SK-N-SH (cell line): ENCODE measurements around the gene TNK2. TPM values are rescaled to one million over a fixed set of nuclear protein-coding genes. Genes with fewer than 3 reads are reported as not detected.
"Not testable (repeated sequence)": the region's sequence is repeated elsewhere in the genome, so short reads cannot be mapped to it uniquely, and the experiment has no call there.

ENCODE experiments used
- CTCF ChIA-PET: fragments of 300-600, 350-600 bp; formaldehyde crosslinking; extraction: SDS; loops from one replicate; lab custom pipeline; 2021; lab: Yijun Ruan, JAX
- POLR2A ChIA-PET: fragments of 350-600 bp; sonication (Branson Sonifier 250); formaldehyde crosslinking; extraction: SDS; loops from one replicate; lab custom pipeline; 2020; ENCODE audit warnings: antibody characterized with exemption, inconsistent platforms; lab: Yijun Ruan, JAX
- DNase-seq: peaks from one replicate; pipeline ENCODE4 v3.0.0; 2012
- H2AFZ ChIP-seq: fragments of 200-600 bp; sonication (generic); 2 replicates; pipeline ENCODE4 v1.8.1; 2016; ENCODE audit warnings: antibody characterized with exemption, mild to moderate bottlenecking, low read depth
- H3F3A ChIP-seq: fragments of 200-600 bp; sonication (generic); replicated peaks from 2 replicates; pipeline ENCODE3; 2016; ENCODE audit warnings: antibody characterized with exemption, mild to moderate bottlenecking; ENCODE audit not compliant: insufficient read depth
- H3K27ac ChIP-seq, 2 experiments: fragments of 200-500 bp in 1 of 2; fragments of 200-600 bp in 1 of 2; sonication (Bioruptor generic) in 1 of 2; sonication (generic), shearing (Covaris generic) in 1 of 2; 2 replicates each; pipeline versions ENCODE4 v1.5.1 to v1.6.1; 2014 to 2016; ENCODE audit warnings: low read depth in 2 of 2, inconsistent platforms in 1 of 2, low read length in 1 of 2, mild to moderate bottlenecking in 1 of 2, mixed read lengths in 1 of 2
- H3K27me3 ChIP-seq: fragments of 200-600 bp; sonication (generic), shearing (Covaris generic); 2 replicates; pipeline ENCODE4 v1.6.1; 2016; ENCODE audit warnings: mixed run types; ENCODE audit not compliant: insufficient read depth
- H3K36me3 ChIP-seq, 2 experiments: fragments of 200-500 bp in 1 of 2; fragments of 200-600 bp in 1 of 2; sonication (Bioruptor generic) in 1 of 2; sonication (generic) in 1 of 2; replicated peaks in 1 of 2; 2 replicates each; pipeline versions ENCODE3 to v1.5.1; 2014 to 2016; ENCODE audit warnings: low read length in 1 of 2, mild to moderate bottlenecking in 1 of 2; ENCODE audit not compliant: insufficient read depth in 2 of 2, control insufficient read depth in 1 of 2
- H3K4me1 ChIP-seq, 2 experiments: fragments of 200-500 bp in 1 of 2; fragments of 200-600 bp in 1 of 2; sonication (Bioruptor generic) in 1 of 2; sonication (generic), shearing (Covaris generic) in 1 of 2; 2 replicates each; pipeline versions ENCODE4 v1.5.1 to v1.6.1; 2014 to 2016; ENCODE audit warnings: low read depth in 1 of 2, low read length in 1 of 2, mixed run types in 1 of 2; ENCODE audit not compliant: insufficient read depth in 2 of 2, control insufficient read depth in 1 of 2
- H3K4me2 ChIP-seq: fragments of 200-600 bp; sonication (generic), shearing (Covaris generic); 2 replicates; pipeline ENCODE4 v1.6.1; 2017; ENCODE audit warnings: mixed run types
- H3K4me3 ChIP-seq, 2 experiments: fragments of 200-500 bp in 1 of 2; fragments of 200-600 bp in 1 of 2; sonication (Bioruptor generic) in 1 of 2; sonication (generic), shearing (Covaris generic) in 1 of 2; 2 replicates each; pipeline versions ENCODE4 v1.5.1 to v1.8.1; 2014 to 2016; ENCODE audit warnings: low read depth in 2 of 2, inconsistent platforms in 1 of 2, low read length in 1 of 2, mild to moderate bottlenecking in 1 of 2, mixed read lengths in 1 of 2, moderate library complexity in 1 of 2
- H3K79me2 ChIP-seq: fragments of 200-600 bp; sonication (generic); 2 replicates; pipeline ENCODE4 v1.8.1; 2017; ENCODE audit warnings: mild to moderate bottlenecking; ENCODE audit not compliant: insufficient read depth
- H3K9ac ChIP-seq: fragments of 200-600 bp; sonication (generic); 2 replicates; pipeline ENCODE4 v1.6.1; 2017; ENCODE audit warnings: mixed run types
- H3K9me2 ChIP-seq: fragments of 200-600 bp; sonication (generic); 2 replicates; pipeline ENCODE4 v1.6.1; 2017; ENCODE audit warnings: mixed run types
- H3K9me3 ChIP-seq: fragments of 200-600 bp; sonication (generic); 2 replicates; pipeline ENCODE4 v1.6.1; 2017; ENCODE audit warnings: mixed run types, mild to moderate bottlenecking, moderate library complexity
- H4K20me1 ChIP-seq: fragments of 200-600 bp; sonication (generic); 2 replicates; pipeline ENCODE4 v1.6.1; 2017; ENCODE audit warnings: mild to moderate bottlenecking, mixed run types; ENCODE audit not compliant: insufficient read depth
- CHD2 ChIP-seq: fragments of 150-350 bp; IDR thresholded peaks from 2 replicates; pipeline ENCODE4 v1.6.1; 2018; ENCODE audit warnings: low read length; ENCODE audit not compliant: partially characterized antibody
- FOSL2 ChIP-seq: IDR thresholded peaks from 2 replicates; pipeline ENCODE4 v1.4.0; 2012; ENCODE audit warnings: low read depth, mild to moderate bottlenecking, moderate library complexity, borderline replicate concordance
- FOXM1 ChIP-seq: IDR thresholded peaks from 2 replicates; pipeline ENCODE4 v1.4.0; 2012; ENCODE audit warnings: low read depth, mild to moderate bottlenecking
- IRF3 ChIP-seq: fragments of 150-350 bp; IDR thresholded peaks from 2 replicates; pipeline ENCODE4 v1.6.1; 2016; ENCODE audit warnings: mild to moderate bottlenecking, low read depth, low read length
- MAX ChIP-seq: IDR thresholded peaks from 2 replicates; pipeline ENCODE4 v1.4.0; 2012; ENCODE audit warnings: low read depth
- MEF2A ChIP-seq: IDR thresholded peaks from 2 replicates; pipeline ENCODE4 v1.4.0; 2012; ENCODE audit warnings: low read depth, borderline replicate concordance
- MXI1 ChIP-seq: IDR thresholded peaks from 2 replicates; pipeline ENCODE4 v1.6.1; 2012; ENCODE audit warnings: mild to moderate bottlenecking, low read depth, low read length, improper control_type of control experiment
- NFIC ChIP-seq: IDR thresholded peaks from 2 replicates; pipeline ENCODE4 v1.4.0; 2012; ENCODE audit warnings: borderline replicate concordance
- PBX3 ChIP-seq: IDR thresholded peaks from 2 replicates; pipeline ENCODE4; 2012
- POLR2AphosphoS5 ChIP-seq: IDR thresholded peaks from 2 replicates; pipeline ENCODE4 v1.6.1; 2012; ENCODE audit warnings: low read depth, low read length
- SMC3 ChIP-seq: IDR thresholded peaks from 2 replicates; pipeline ENCODE4 v1.6.1; 2012; ENCODE audit warnings: low read depth, low read length, improper control_type of control experiment
- TAF1 ChIP-seq: IDR thresholded peaks from 2 replicates; pipeline ENCODE4 v1.6.1; 2012; ENCODE audit warnings: low read depth, mild to moderate bottlenecking, low read length, moderate library complexity, borderline replicate concordance
- WGBS: methylation state at CpG from one replicate; pipeline ENCODE4 v1.1.6; 2017; ENCODE audit warnings: low lambda C conversion rate; 5-methylcytosine and 5-hydroxymethylcytosine counted together
- polyA plus RNA-seq, 3 experiments: library from polyadenylated mRNA; depleted of rRNA; stranded (reverse); fragments of >200 nt; gene quantifications; 2 replicates each; pipeline ENCODE4 v1.2.3, GENCODE V29; 2012
- TF ChIP-seq, protein P1 (sequence below): IDR thresholded peaks from 2 replicates; pipeline ENCODE4 v1.6.1; 2012; ENCODE audit warnings: mild to moderate bottlenecking, low read depth, low read length, moderate library complexity

The TNK2 gene
- polyA plus RNA-seq, 1 of the 3 experiments (the other 2 are of a cell fraction) = 17.3 TPM

DNA sequence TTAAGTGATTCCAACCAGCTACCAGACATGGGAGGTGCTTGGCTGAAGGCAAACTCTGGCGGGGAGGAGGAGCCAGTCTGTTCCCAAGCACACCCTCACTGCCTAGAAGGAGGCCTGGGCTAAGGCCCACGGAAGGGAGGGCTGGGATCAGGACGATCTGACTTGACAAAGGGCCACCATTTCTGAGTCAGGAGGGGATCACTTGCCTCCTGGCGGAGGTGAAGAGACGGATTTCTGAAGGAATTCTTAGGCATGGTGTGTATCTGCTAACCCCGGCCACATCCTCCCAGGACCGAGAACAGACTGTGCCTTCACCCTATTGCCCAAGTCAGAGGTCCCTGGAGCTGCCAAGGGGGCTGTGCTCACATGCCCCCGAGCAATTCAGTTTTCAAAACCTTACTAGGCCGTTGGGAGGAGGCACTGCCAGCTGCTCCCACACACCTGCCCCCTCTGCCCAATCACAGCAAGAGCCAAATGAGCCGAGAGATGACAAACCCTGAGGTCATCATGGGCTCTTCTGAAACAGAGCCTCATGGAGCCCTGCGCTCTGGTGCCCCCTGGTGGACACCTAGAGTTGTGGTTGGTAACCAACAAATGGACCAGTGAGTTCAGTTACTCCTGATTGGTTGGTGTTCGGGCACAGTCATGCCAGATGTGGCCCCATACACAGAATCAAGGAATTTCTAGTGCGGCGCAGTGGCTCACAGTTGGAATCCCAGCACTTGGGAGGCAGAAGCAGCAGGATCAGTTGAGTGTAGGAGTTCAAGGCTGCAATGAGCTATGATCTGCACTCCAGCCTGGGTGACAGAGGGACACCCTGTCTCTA lies 6.5 kb upstream of the TNK2 start (continued):
- peak; percentile 78 for TF ChIP-seq MAX
- peak; percentile 82 for TF ChIP-seq FOSL2
- no peak for TF ChIP-seq FOXM1
- no peak; the same call in 1 of the 2 replicates for TF ChIP-seq MXI1
- TF ChIP-seq SMC3 = peak; percentile 87
- no peak for TF ChIP-seq IRF3
- TF ChIP-seq TAF1 = no peak
- peak; percentile 15; the same call in 1 of the 2 replicates for TF ChIP-seq POLR2AphosphoS5
- TF ChIP-seq CHD2 = peak; percentile 55
- TF ChIP-seq, protein P1, sequence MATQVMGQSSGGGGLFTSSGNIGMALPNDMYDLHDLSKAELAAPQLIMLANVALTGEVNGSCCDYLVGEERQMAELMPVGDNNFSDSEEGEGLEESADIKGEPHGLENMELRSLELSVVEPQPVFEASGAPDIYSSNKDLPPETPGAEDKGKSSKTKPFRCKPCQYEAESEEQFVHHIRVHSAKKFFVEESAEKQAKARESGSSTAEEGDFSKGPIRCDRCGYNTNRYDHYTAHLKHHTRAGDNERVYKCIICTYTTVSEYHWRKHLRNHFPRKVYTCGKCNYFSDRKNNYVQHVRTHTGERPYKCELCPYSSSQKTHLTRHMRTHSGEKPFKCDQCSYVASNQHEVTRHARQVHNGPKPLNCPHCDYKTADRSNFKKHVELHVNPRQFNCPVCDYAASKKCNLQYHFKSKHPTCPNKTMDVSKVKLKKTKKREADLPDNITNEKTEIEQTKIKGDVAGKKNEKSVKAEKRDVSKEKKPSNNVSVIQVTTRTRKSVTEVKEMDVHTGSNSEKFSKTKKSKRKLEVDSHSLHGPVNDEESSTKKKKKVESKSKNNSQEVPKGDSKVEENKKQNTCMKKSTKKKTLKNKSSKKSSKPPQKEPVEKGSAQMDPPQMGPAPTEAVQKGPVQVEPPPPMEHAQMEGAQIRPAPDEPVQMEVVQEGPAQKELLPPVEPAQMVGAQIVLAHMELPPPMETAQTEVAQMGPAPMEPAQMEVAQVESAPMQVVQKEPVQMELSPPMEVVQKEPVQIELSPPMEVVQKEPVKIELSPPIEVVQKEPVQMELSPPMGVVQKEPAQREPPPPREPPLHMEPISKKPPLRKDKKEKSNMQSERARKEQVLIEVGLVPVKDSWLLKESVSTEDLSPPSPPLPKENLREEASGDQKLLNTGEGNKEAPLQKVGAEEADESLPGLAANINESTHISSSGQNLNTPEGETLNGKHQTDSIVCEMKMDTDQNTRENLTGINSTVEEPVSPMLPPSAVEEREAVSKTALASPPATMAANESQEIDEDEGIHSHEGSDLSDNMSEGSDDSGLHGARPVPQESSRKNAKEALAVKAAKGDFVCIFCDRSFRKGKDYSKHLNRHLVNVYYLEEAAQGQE = no peak
- TF ChIP-seq PBX3 = no peak
- no peak for TF ChIP-seq MEF2A
- TF ChIP-seq NFIC = peak; percentile 12; the same call in 1 of the 2 replicates

DNA sequence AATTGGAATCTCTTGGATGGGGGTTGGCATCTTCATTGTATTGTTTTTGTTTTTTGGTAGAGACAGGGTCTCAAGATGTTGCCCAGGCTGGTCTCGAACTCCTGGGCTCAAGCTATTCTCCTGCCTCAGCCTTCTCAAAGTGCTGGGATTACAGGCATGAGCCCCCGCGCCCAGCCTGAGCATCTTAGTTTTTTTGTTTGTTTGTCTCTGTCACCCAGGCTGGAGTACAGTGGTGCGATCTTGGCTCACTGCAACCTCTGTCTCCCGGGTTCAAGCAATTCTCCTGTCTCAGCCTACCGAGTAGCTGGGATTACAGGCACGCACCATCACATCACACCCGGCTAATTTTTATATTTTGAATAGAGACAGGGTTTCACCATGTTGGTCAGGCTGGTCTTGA lies 5.8 kb upstream of the TNK2 start:
- H2AFZ ChIP-seq, H3K4me3 ChIP-seq, H3K9ac ChIP-seq, H3K27ac ChIP-seq, H3K79me2 ChIP-seq, H3K4me2 ChIP-seq, H3K9me3 ChIP-seq, DNase-seq, H4K20me1 ChIP-seq, H3K27me3 ChIP-seq, H3F3A ChIP-seq, H3K36me3 ChIP-seq, H3K9me2 ChIP-seq, POLR2A ChIA-PET: not testable (repeated sequence)
- H3K4me1 ChIP-seq = peaks cover 5 to 13% of the 10 kb centered on the region in 2 experiments; a peak in 2 of 4 replicates
- WGBS = 93% methylated on average over 8 of the region's 8 CpGs
- CTCF ChIA-PET = interaction anchor here (1.0 to 8.1 kb wide), 15 partner anchors 11 to 347 kb away, joined by 3 to 141 read pairs (median 6); no protein-coding TSS in a partner anchor
